Stomach smooth muscle (tissue), 2 donors: ENCODE results near the gene IL9.

Experiments used
- H3K27ac ChIP-seq: one replicate; pipeline ENCODE4 v1.7.0; 2013; ENCODE audit warnings: mild to moderate bottlenecking, low read length, inconsistent platforms
- H3K27me3 ChIP-seq, 2 donors: one replicate each; pipeline ENCODE4 v1.7.0; 2013; ENCODE audit warnings: low read length in 2 of 2; ENCODE audit not compliant: insufficient read depth in 2 of 2, control insufficient read depth in 1 of 2
- H3K36me3 ChIP-seq, 2 donors: one replicate each; pipeline ENCODE4 v1.7.0; 2013; ENCODE audit warnings: low read length in 2 of 2; ENCODE audit not compliant: control insufficient read depth in 2 of 2, insufficient read depth in 2 of 2
- H3K4me1 ChIP-seq: one replicate; pipeline ENCODE4 v1.7.0; 2013; ENCODE audit warnings: low read length; ENCODE audit not compliant: control insufficient read depth, insufficient read depth
- H3K4me3 ChIP-seq, 2 donors: one replicate each; pipeline ENCODE4 v1.7.0; 2013; ENCODE audit warnings: low read length in 2 of 2
- H3K9ac ChIP-seq, 2 donors: one replicate each; pipeline ENCODE4 v1.7.0; 2013; ENCODE audit warnings: low read length in 2 of 2, mild to moderate bottlenecking in 1 of 2
- H3K9me3 ChIP-seq, 2 donors: one replicate each; pipeline ENCODE4 v1.7.0; 2013; ENCODE audit warnings: low read length in 2 of 2; ENCODE audit not compliant: control insufficient read depth in 2 of 2
- donor health status: healthy.
- donor health status: Pancreatic carcinoma.

The IL9 gene

DNA sequence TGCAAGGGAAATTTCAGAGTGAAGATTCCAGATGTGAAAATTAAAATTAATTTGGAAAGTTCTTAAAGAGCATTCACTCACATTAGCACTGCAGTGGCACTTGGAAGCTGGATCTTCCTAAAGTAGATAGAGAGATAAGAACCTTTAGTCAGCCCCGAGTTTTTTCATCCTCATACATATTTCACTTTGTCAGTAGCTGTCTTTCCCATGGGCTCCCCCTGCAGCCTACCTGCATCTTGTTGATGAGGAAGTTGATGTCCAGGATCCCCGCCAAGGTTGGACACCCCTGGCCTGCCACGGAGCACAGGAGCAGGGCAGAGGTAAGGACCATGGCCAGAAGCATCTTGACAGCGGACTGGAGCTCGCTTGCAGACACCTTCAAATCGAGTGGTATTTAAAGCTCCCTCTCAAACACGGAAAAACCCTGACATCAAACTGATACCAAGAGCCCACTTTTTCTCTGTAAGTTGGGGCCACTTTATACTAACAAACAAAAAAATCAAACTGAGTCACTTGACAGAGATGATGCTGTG, at the start of gene IL9:
IL9 (minus strand) TSS at position 368 of the 533 bp plus-strand sequence; CDS start at position 343, 25 bp downstream.
- Histone ChIP-seq H3K9me3 (no peaks in the 10 kb centered on the region), H3K4me1 (peaks cover 13% of the 10 kb centered on the region), H3K4me3 (no peak within 1 kb of the TSS), H3K27me3 (peaks cover 2 to 3% of the 10 kb centered on the region in 2 donors), H3K36me3 (no peaks in the 10 kb centered on the region), H3K9ac (no peak within 1 kb of the TSS), H3K27ac (no peak within 1 kb of the TSS)

DNA sequence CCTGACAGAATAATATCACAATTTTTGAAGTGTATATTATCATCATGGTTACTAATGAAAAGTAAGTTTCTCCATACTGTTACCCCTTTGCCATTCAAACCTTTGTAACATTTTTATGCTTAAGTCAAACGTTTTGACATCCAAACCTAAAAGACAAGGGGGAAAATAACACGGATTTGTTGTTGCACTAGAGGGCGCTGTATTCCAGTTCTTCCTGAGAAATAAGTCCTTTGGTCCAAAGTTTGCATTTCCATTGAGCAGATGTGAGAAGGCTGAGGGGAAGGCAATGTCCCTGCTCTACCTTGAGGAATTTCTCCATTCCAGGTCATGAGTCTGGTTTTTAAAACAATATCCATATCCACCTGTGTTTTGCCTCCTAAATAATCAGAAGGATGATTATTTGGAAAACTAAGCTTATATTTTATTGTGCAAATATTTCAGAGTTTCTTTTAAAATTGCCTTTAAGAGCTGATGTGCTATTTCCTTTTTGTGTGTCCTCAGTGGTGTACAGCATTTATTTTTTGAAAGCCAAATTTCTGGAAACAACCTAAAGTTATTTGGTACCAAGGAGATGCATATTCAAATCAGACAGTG, 49.4 kb upstream of the IL9 start:
- Histone ChIP-seq H3K27ac (no peak overlapping the region), H3K4me1 (no peaks in the 10 kb centered on the region), H3K4me3 (no peak overlapping the region)

DNA sequence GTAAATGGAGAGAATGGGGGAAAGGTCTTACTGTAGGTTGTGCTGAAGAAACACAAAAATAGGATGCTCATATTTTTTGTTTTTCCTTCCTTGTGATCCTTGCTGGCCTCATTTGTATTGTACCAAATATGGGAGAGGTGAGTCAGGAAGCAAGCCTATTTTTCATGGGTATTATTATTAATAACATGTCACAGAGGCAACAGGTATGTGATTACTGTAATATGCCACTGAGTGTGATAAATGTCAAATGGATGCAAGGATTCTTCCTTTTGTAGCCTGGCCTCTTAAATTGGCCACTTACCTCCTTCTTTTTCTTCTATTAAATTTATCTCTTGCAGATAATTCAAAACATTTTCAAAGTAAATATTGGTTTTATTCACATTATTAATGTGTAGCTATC, 48.9 kb upstream of the IL9 start:
- Histone ChIP-seq H3K9me3 (no peaks in the 10 kb centered on the region), H3K4me3 (no peak overlapping the region), H3K36me3 (no peaks in the 10 kb centered on the region), H3K27me3 (no peaks in the 10 kb centered on the region), H3K4me1 (no peaks in the 10 kb centered on the region), H3K9ac (no peak overlapping the region), H3K27ac (no peak overlapping the region)

More for the DNA sequence above, 49.4 kb upstream of the IL9 start:
- H3K9me3 ChIP-seq: no peaks in the 10 kb centered on the region
- H3K27me3 ChIP-seq: no peaks in the 10 kb centered on the region
- H3K36me3 ChIP-seq: no peaks in the 10 kb centered on the region
- no peak overlapping the region for H3K9ac ChIP-seq

DNA sequence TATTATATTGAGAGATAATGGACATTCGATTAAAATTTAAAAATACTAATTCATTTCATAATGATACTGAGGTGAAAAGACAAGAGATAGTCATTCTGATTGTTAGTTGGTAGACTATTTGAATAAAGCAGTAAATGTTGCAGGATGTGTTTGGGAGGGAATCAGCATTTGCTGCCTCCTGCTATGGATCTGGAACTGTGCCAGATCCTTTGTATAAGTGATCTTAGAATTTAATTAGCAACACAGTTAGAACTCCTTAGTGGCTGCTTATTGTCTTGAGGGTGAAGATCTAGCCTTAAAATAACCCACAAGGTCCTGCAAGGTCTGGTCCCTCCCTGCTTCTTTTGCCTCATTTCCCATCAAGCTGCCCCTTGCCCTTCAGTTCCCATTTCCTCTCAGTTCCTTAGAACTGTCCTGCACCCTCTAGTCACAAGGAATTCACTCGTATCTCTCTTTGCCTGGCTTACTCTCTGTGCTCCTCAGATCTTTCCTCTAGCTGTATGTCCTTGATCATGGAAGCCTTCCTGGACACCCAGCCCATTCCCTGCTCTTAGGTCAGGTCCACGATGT, 46.6 kb upstream of the IL9 start:
- Histone ChIP-seq H3K27me3 (no peaks in the 10 kb centered on the region), H3K36me3 (no peaks in the 10 kb centered on the region), H3K4me1 (no peaks in the 10 kb centered on the region), H3K9ac (no peak overlapping the region), H3K27ac (no peak overlapping the region), H3K9me3 (no peaks in the 10 kb centered on the region), H3K4me3 (no peak overlapping the region)

DNA sequence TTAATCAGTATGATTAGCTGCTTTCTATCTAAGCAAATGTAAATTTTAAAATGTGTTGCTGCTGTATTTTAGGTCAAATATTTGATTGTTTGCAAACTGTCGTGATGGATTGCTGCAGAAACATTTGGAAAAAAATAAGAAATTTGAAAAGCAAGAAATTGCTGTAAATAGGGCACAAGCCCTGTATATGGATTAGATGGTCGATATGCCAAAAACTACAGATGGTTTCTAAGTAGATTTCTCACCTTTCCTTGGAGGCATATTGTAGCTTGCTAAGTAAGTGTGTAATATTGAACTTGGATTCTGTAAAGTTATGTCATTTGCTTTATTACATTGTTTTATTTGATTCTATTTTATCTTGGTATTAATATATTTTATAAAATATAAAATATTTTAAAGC, 46.1 kb upstream of the IL9 start:
- H3K9me3 ChIP-seq: no peaks in the 10 kb centered on the region
- H3K4me1 ChIP-seq: no peaks in the 10 kb centered on the region
- no peaks in the 10 kb centered on the region for H3K27me3 ChIP-seq
- H3K4me3 ChIP-seq: no peak overlapping the region
- H3K36me3 ChIP-seq: no peaks in the 10 kb centered on the region
- H3K9ac ChIP-seq: no peak overlapping the region
- H3K27ac ChIP-seq: no peak overlapping the region

DNA sequence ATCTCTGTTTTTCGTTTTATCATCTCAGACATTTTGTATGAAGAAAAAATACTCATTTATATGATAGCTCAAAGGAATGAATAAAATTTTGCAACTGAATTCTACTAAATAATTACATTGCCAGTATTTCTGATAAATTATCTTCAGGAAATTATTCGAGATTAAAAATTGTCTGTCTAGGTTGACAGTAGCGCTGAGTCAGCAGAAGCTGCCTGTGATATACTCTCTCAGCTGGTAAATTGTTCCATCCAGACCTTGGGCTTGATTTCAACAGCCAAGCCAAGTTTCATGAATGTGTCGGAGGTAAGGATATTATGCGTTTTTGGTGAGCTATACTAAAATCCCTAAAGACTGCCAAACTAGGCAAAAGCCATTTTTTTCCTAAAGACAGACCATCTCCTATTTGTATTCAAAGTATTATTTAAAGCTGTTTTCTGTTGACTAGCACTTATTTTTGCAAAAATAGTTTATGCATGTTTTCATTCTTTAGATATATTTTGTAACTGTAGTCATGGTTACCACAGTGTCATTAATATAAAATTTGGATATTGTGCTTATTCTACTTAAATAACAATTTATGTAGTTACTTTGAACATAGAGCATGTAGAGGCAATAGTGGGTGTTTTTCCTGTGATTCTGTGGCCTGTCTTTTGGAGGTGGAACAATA, 41.7 kb upstream of the IL9 start:
- no peak overlapping the region for H3K27ac ChIP-seq
- no peak overlapping the region for H3K9ac ChIP-seq
- no peaks in the 10 kb centered on the region for H3K9me3 ChIP-seq
- H3K4me1 ChIP-seq: no peaks in the 10 kb centered on the region
- no peaks in the 10 kb centered on the region for H3K36me3 ChIP-seq
- H3K27me3 ChIP-seq: no peaks in the 10 kb centered on the region
- H3K4me3 ChIP-seq: no peak overlapping the region

DNA sequence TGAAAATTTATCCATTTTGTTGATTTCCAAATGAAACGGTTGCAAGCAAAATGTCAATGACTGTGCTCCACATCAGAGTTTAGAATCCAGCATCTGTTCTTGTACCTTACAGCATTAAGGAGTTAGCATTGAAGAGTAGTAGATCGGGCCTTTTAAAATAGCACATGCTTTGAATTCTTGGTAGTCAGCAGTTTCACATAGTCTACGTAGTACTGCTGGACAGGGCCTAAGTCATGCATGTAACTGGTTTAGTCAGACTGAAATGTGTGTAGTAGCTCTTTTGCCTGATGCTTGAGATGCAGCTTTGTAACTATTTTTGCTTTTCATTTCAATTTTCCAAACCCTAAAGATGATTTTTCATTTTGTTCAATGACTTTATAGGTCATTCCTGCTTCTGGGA, 39.3 kb upstream of the IL9 start:
- H3K9me3 ChIP-seq: no peaks in the 10 kb centered on the region
- H3K27ac ChIP-seq: no peak overlapping the region
- peaks cover 7 to 14% of the 10 kb centered on the region in 2 donors for H3K27me3 ChIP-seq
- H3K9ac ChIP-seq: no peak overlapping the region
- H3K4me1 ChIP-seq: peaks cover 5% of the 10 kb centered on the region
- H3K36me3 ChIP-seq: no peaks in the 10 kb centered on the region
- no peak overlapping the region for H3K4me3 ChIP-seq

DNA sequence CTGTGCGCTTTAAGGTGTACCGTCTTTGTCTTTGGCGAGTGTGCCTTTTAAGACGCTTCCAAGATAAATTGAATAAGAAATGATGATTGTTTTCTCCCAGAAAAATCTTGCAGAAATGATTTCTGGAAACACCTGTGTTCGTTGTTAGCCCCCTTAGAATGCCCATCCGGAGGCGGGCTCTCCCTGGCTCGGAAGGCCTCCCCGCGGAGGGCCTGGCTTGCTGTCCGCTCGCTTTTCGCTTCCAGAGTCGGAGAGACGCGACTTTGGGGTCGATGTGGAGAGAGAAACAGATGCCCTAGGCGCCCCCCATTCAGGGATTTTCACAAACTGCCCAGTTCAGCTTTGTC, 35.3 kb upstream of the IL9 start:
- Histone ChIP-seq H3K36me3 (no peaks in the 10 kb centered on the region), H3K9ac (no peak overlapping the region), H3K9me3 (no peaks in the 10 kb centered on the region), H3K4me1 (peaks cover 5% of the 10 kb centered on the region), H3K27ac (no peak overlapping the region), H3K4me3 (no peak overlapping the region), H3K27me3 (peaks cover 9 to 35% of the 10 kb centered on the region in 2 donors)

DNA sequence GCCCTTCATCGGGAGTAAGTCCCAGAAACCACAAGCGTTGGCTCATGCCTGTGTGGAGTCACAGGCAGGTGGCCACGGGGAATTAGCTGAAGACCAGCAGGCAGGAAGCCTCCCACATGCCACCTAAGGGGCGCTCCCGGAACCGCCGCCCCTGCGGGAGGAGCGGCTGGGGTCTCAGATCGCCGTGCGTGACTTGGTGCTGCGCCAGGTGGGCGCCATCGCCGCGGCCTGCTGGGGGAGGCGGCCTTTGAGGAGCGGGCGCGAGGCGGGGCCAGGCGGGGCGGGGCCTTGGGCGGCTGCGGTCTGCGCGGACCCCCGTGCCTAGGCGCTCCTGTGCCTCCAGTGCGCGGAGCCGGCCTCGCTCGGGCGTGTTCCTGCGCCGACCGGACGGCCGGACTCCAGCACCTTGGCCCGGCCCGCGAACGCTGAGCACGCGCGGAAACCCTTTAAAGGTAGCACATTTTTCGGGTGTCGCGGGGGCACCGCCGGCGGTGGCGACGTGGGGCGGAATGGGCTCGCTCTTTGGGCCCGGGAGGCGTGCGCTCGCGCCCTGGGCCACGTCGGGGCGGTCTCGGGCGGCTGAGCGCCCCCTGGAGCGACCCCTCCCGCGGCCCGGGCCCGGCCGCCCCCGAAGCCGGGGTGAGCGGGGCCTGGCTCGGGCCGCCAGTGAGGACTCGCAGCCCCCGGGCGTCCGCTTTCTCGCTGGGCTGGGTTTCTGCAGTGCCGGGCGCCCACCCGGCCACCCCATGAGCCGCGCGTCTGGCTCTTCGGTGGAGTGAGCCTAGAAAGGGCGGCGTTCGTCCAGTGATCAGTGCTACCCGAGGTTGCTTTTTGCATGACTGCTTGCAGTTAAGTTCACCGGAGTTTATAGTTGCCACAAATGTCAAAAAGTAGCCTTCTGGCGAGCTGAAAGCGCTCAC, 34.6 kb upstream of the IL9 start:
- Histone ChIP-seq H3K9me3 (no peaks in the 10 kb centered on the region), H3K9ac (no peak overlapping the region), H3K36me3 (no peaks in the 10 kb centered on the region), H3K4me1 (peaks cover 5% of the 10 kb centered on the region), H3K27ac (no peak overlapping the region), H3K27me3 (peaks cover 9 to 35% of the 10 kb centered on the region in 2 donors), H3K4me3 (peak overlapping the region; percentile 31 to 63)

DNA sequence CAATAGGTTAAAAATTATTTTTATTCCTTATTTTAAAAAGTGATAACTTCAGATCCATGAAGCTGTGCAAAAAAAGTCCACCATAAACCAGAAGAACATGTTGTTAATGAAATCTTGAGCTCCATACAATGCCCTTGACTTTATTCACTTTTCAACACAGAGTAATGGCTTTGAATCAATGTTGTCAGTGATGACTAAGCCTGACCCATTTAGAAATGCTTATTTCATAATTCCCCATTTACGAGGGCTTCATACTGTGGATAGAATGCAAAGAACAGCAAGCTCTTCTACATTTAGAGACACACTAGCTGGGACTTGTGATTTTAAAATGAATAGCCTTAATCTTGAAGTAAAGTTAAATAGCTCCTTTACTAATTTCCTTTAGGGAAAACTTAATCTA, 25.7 kb upstream of the IL9 start:
- Histone ChIP-seq H3K9ac (no peak overlapping the region), H3K4me1 (no peaks in the 10 kb centered on the region), H3K9me3 (no peaks in the 10 kb centered on the region), H3K36me3 (no peaks in the 10 kb centered on the region), H3K4me3 (no peak overlapping the region), H3K27me3 (peaks cover 4 to 9% of the 10 kb centered on the region in 2 donors), H3K27ac (no peak overlapping the region)
